NCI-H2107 treated with DMSO at 0.1 percent for 48 hours (cell line): ENCODE data around the gene PCLAF.
"Not testable (repeated sequence)": the region's sequence is repeated elsewhere in the genome, so short reads cannot be mapped to it uniquely, and the experiment has no call there.

ENCODE experiments used
- DNase-seq: peaks from one replicate; lab custom pipeline; 2025; ENCODE audit not compliant: unreplicated experiment; lab: John Stamatoyannopoulos, UW

Gene PCLAF, protein sequence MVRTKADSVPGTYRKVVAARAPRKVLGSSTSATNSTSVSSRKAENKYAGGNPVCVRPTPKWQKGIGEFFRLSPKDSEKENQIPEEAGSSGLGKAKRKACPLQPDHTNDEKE

DNA sequence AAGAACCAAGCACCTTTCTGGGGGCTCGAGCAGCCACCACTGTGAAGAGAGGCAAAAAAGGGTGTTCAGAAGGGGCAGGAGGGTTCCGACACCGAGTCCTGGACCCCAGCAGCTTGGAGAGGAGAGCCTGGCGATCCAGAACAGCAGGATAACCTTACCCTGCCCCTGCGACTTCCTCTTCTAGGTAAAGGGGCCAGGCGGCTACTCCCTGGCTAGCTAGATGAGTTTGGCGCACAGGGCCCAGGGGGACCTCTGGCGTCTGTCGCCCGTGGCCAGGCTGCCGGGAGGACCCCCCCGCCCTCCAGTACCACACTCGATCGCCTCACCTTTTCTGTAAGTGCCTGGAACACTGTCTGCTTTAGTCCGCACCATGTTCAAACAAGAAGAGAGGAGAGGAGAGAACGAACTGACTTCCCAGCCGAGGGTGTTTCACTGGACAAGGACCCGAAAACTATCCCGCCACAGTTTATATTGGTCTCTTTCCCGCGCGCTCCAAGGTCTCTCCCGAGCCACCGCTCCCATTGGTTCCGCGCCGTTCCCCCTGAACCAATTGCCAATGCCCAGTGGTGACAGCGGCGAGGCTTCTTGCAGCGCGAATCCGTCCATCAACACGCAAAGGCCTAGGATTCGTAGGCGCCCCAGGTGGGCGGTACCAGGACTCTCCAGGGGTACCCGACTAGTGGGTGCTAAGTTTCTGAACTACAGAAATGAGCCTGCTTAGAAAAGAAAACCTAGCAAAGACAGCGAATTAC lies at the start of gene PCLAF:
PCLAF (minus strand) TSS at position 442 of the 752 bp plus-strand sequence; CDS start at position 372, 70 bp downstream.
- DNase-seq: peak; percentile 84

DNA sequence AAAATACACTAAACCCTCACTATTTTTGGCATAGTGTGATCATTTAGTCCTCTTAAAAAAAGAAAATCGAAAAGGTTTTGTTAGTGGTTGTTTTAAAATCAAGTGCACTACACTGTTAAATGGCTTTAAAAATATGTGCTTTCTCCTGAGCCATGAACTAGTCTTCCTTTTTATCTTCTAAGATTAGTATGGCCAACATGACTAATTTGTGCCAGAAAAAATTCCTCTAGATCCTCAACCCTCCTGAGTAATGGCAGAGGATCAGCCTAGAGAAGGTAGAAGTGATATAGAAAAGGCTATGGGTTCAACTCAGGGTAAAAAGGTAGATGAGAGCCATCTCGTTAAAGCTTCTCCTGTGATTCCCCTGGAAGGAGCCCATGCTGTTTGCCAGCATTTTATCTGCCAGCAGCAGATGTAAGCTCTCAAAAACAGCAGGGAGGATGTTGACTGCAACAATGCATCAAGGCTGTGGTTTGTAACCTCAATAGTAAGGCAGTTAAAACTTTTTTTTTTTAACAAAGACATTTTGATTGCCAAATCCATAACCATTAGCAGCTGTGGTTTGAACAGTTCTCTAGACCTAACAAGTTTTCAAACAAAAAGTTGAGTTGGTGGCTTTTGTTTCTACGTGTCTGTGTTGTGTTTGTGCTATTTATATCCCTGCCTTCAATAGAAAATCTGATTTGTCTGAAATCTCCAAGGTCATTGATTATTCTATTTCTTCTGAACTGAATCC lies 48.9 kb upstream of the PCLAF start:
- peak; percentile 86 for DNase-seq

DNA sequence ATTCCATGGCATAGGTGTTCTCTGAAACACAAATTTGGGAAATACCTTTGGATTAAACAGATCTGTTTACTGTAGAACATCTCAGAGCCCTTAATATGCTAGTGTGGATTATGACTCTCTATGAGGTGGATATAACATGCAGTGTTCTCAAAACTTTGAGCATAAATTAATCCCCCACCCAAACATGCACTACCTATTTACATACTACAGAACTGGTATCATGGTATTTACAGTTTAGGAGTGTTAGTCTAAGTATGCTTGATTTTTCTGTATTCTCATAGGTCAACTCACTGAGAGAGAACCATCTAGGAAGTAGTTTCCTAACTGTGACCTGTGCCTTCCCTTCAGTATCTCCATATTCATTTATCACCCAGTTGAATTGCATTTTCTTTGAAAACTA lies 48.2 kb upstream of the PCLAF start:
- DNase-seq: no peak

DNA sequence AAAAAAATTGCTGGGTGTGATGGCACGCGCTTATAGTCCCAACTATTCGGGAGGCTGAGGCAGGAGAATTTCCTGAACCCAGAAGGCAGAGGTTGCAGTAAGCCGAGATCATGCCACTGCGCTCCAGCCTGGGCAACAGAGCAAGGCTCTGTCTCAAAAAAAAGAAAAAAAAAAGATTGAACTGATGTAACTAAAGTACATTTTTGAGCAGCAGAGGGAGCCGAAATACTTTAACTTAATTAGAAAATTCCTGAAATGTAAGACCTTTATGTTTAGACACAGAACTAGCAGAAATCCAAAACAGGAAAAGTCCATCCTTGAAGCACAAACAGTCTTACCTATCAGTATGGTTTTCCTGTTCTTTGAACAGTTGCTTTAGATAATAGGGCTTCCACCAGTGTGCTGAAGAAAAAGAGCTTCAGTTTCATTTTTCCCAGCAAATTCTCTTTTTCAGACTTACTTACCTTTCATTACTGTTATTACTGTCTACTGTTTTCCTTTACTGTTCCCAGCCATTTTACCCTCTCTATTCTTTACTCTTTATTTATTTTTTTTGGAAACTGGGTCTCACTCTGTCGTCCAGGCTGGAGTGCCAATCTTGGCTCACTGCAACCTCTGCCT lies 45.7 kb upstream of the PCLAF start:
- peak; percentile 21 for DNase-seq

- no peak for DNase-seq
These were observed 44.0 kb upstream of the PCLAF start for GRCh38 chr15:64425221-64425620.

DNA sequence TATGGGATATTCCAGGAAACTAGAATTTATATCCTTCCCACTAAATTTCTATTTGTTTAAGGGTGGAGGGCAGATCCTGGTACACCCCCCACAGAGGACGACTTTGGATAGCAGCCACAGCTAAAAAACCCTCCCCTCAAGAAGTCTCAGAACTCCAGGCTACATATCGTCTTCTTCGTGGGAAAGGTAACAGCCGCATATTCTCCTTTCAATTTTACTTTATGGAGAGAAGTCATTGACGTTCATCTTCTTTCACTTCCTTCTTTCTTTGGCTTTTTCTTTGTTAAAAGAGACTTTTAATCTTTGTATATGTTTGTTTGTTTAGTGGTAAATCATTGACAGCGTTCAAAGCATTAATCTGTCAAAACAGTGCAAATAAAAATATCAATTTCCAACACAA lies 42.7 kb upstream of the PCLAF start:
- no peak for DNase-seq

- no peak for DNase-seq
These were observed 41.5 kb upstream of the PCLAF start for GRCh38 chr15:64422697-64423096.

DNA sequence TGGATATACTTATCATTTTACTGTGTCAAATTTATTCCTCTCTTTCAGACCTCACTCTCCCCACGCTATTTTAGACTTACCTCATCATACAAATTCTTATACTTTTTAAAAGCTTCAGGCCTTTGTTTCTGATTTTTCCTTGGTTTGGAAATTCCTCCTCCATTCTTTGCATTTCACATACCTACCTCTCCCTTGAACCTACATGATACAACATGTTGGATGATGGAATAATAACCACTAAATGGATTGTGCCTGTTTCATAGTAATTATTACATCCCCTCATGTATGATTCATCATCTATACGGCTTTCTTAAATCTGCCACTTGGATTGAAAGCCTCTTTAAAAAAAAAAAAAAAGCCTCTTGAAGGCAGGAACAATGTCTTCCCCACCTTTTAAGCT lies 31.0 kb upstream of the PCLAF start:
- DNase-seq: no peak

DNA sequence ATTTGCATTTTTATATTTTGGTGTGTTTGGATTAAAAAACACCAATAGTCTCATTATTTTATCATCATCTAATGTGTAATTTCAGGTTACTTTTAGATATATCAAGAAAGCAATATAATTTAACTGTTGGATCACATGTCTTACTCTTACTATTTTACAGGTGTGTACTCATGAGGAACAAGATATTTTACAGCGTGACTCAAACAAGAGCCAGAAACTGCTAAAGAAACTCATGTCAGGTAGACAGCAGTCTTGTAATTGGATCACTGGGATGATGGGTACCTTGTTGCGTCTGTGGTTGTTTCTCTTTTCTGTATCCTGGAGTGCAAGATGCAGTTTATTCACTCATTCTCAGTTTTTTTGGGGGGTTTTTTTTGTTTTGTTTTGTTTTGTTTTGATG lies 19.3 kb upstream of the PCLAF start:
- no peak for DNase-seq

DNA sequence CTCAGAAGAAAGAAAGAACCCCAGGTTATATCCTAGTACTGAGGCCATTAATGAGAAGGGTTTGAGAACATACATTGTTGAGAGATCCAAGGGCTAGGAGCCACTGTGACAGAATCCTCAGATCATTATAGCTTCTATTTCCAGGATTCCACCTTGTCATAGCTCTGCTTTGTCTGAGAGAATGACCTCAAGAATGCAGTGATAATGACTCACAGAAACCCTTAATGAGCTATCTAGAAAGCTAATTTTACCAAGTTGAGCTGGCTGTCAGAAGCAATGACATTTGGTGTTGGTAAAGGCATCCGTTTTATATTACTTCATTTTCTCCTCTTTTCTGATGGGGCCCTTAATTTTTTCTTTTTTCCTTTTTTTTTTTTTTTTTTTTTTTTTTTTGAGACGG lies 17.3 kb upstream of the PCLAF start:
- DNase-seq: no peak

DNA sequence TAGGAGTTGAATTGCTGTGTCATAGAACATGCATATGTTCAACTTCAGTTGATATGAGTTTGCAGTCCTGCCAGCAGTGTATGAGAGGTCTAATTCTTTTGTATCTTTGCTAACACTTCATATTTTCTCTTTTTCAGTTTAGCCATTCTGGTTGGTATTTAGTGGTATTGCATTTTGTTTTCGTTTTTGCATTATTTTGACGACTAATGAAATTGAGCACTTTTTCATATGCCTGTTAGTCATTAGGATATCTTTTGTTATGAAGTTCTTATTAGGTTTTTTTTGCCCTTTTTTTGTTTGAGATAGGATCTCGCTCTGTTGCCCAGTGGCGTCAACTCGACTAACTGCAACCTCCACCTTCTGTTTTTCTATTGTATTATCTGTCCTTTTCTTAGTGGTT lies 15.5 kb upstream of the PCLAF start:
- no peak for DNase-seq

DNA sequence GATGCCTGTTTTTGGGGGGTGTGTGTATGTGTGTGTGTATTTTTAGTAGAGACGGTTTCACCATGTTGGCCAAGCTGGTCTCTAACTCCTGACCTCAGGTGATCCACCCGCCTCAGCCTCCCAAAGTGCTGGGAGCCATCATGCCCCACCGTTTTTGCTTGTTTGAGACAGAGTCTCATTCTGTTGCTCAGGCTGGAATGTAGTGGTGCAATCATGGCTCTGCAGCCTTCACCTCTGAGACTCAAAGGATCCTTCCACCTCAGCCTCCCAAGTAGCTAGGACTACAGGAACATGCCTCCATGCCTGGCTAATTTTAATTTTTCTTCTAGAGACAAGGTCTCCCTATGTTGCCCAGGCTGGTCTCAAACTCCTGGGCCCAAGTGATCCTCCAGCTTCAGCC lies 11.2 kb upstream of the PCLAF start:
- not testable (repeated sequence) for DNase-seq

GRCh38 chr15:64389036-64389435 lies 7.8 kb upstream of the PCLAF start:
- DNase-seq: no peak

GRCh38 chr15:64387562-64388168 lies 6.4 kb upstream of the PCLAF start, which contains the start of gene TRIP4:
Gene TRIP4, plus strand, starts transcription at chr15:64387836. Its CDS starts 28 bp downstream, at chr15:64387864.
- peak; percentile 86 for DNase-seq

- DNase-seq: no peak
These were observed 5.0 kb upstream of the PCLAF start for GRCh38 chr15:64386291-64386690.

DNA sequence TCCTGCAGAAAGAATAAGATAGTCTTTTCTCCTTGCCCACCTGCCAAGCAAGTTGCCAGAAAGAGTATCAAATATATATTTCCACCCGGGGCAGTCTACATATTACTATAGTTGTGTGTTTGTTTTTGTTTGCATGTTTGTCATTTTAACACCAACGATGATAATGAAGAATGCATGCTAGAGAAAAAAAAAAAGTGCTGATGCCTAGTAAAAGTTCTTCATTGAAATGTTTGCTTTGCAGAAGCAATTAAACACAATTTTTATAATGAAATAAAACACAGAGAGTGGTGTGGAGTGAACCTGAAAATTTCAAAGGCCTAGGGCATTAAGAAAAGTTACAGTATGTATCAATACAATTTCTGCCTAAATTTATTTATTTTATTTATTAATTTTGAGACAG lies 2.5 kb upstream of the PCLAF start:
- DNase-seq: no peak

- DNase-seq: not testable (repeated sequence)
These were observed 941 bp downstream of the PCLAF start for GRCh38 chr15:64380130-64380870.

GRCh38 chr15:64379216-64379960 lies 1.9 kb downstream of the PCLAF start:
- no peak for DNase-seq

- no peak for DNase-seq
These were observed 7.9 kb downstream of the PCLAF start for GRCh38 chr15:64373360-64373759.

DNA sequence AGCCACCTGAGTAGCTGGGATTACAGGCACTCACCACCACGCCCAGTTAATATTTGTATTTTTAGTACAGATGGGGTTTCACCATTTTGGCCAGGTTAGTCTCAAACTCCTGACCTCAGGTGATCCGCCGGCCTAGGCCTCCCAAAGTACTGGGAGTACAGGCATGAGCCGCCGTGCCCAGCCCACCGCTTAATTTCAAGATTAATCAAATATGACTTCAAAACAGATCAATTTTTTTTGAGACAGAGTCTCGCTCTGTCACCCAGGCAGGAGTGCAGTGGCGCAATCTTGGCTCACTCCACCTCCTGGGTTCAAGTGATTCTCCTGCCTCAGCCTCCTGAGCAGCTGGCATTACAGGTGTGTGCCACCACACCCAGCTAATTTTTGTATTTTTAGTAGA lies 9.9 kb downstream of the PCLAF start:
- not testable (repeated sequence) for DNase-seq
